OCI-LY1 (cell line): Measurements from ENCODE around the gene SPACA1.

Source experiments
- H2AFZ ChIP-seq: fragments of 200-600 bp; sonication (generic), shearing (Covaris generic); 2 replicates; pipeline ENCODE4 v1.6.0; 2014; ENCODE audit warnings: antibody characterized with exemption, mild to moderate bottlenecking, low read length
- H3F3A ChIP-seq: fragments of 200-600 bp; sonication (generic), shearing (Covaris generic); 2 replicates; pipeline ENCODE4 v1.6.0; 2014; ENCODE audit warnings: mild to moderate bottlenecking, antibody characterized with exemption, low read length, moderate library complexity; ENCODE audit not compliant: insufficient read depth
- H3K27ac ChIP-seq: fragments of 200-600 bp; sonication (generic); 2 replicates; pipeline ENCODE4 v1.5.1; 2014; ENCODE audit warnings: low read length, mixed run types, mild to moderate bottlenecking, low read depth; ENCODE audit not compliant: poor library complexity, severe bottlenecking
- H3K27me3 ChIP-seq: fragments of 200-600 bp; sonication (generic); 2 replicates; pipeline ENCODE4 v1.6.0; 2014; ENCODE audit warnings: antibody characterized with exemption, mild to moderate bottlenecking, low read length, moderate library complexity; ENCODE audit not compliant: insufficient read depth
- H3K36me3 ChIP-seq: fragments of 200-600 bp; sonication (generic); 2 replicates; pipeline ENCODE4 v1.6.1; 2014; ENCODE audit warnings: mild to moderate bottlenecking, antibody characterized with exemption, low read length, moderate library complexity, mixed read lengths; ENCODE audit not compliant: insufficient read depth
- H3K4me1 ChIP-seq: fragments of 200-600 bp; sonication (generic); 2 replicates; pipeline ENCODE4 v1.5.1; 2014; ENCODE audit warnings: mild to moderate bottlenecking, low read length, moderate library complexity; ENCODE audit not compliant: insufficient read depth, severe bottlenecking
- H3K4me2 ChIP-seq: fragments of 200-600 bp; sonication (generic), shearing (Covaris generic); 2 replicates; pipeline ENCODE4 v1.6.1; 2014; ENCODE audit warnings: low read length
- H3K4me3 ChIP-seq: fragments of 200-600 bp; sonication (generic); 2 replicates; pipeline ENCODE4 v1.5.1; 2014; ENCODE audit warnings: low read length, low read depth, mild to moderate bottlenecking, mixed read lengths; ENCODE audit not compliant: poor library complexity, severe bottlenecking
- H3K79me2 ChIP-seq: fragments of 200-600 bp; shearing (Covaris generic); 2 replicates; pipeline ENCODE4 v1.6.1; 2016; ENCODE audit warnings: mixed run types, low read length, mixed read lengths; ENCODE audit not compliant: insufficient read depth
- H3K9ac ChIP-seq: fragments of 200-600 bp; sonication (generic), shearing (Covaris generic); 2 replicates; pipeline ENCODE4 v1.6.1; 2014; ENCODE audit warnings: mild to moderate bottlenecking, low read length, mixed read lengths
- H3K9me2 ChIP-seq: fragments of 200-600 bp; sonication (generic), shearing (Covaris generic); 2 replicates; pipeline ENCODE4 v1.6.1; 2014; ENCODE audit warnings: low read depth, mild to moderate bottlenecking, low read length, mixed read lengths
- H3K9me3 ChIP-seq: fragments of 200-600 bp; shearing (Covaris generic); 2 replicates; pipeline ENCODE4 v1.6.1; 2014; ENCODE audit warnings: low read length, mixed read lengths
- H4K20me1 ChIP-seq: fragments of 200-600 bp; sonication (generic), shearing (Covaris generic); 2 replicates; pipeline ENCODE4 v1.6.0; 2016; ENCODE audit warnings: mild to moderate bottlenecking, low read length; ENCODE audit not compliant: insufficient read depth
- CTCF ChIP-seq: fragments of 200-600 bp; sonication (generic), shearing (Covaris generic); IDR thresholded peaks from 2 replicates; pipeline ENCODE4 v1.5.1; 2017; ENCODE audit warnings: mild to moderate bottlenecking, antibody characterized with exemption, low read length, moderate library complexity, mixed read lengths
- EZH2 ChIP-seq: fragments of 200-600 bp; sonication (generic), shearing (Covaris generic); IDR thresholded peaks from 2 replicates; pipeline ENCODE4 v1.8.0; 2017; ENCODE audit warnings: borderline replicate concordance, mixed run types, mild to moderate bottlenecking, antibody characterized with exemption, low read length, moderate library complexity, mixed read lengths

SPACA1 gene

GRCh38 chr6:88116276-88116675 is 68.6 kb downstream of the SPACA1 start:
- no peak overlapping the region for H3K4me2 ChIP-seq
- H3F3A ChIP-seq: no peaks in the 10 kb centered on the region
- H3K27me3 ChIP-seq: no peaks in the 10 kb centered on the region
- H3K9me3 ChIP-seq: no peaks in the 10 kb centered on the region
- TF ChIP-seq CTCF (no peak), EZH2 (no peak)
- H3K9ac ChIP-seq: no peak overlapping the region
- H3K4me1 ChIP-seq: peaks cover 16% of the 10 kb centered on the region
- H2AFZ ChIP-seq: no peak overlapping the region
- H3K79me2 ChIP-seq: no peaks in the 10 kb centered on the region
- H3K27ac ChIP-seq: no peak overlapping the region
- H4K20me1 ChIP-seq: no peaks in the 10 kb centered on the region
- no peak overlapping the region for H3K4me3 ChIP-seq
- H3K9me2 ChIP-seq: no peaks in the 10 kb centered on the region
- H3K36me3 ChIP-seq: no peaks in the 10 kb centered on the region
